Measurements from ENCODE around the gene TSPAN31. TPM values are rescaled to one million over a fixed set of nuclear protein-coding genes. Genes with fewer than 3 reads are reported as not detected.

Gene TSPAN31
- total RNA-seq, 1 donor from 2014 or later, result 45.6 TPM

DNA sequence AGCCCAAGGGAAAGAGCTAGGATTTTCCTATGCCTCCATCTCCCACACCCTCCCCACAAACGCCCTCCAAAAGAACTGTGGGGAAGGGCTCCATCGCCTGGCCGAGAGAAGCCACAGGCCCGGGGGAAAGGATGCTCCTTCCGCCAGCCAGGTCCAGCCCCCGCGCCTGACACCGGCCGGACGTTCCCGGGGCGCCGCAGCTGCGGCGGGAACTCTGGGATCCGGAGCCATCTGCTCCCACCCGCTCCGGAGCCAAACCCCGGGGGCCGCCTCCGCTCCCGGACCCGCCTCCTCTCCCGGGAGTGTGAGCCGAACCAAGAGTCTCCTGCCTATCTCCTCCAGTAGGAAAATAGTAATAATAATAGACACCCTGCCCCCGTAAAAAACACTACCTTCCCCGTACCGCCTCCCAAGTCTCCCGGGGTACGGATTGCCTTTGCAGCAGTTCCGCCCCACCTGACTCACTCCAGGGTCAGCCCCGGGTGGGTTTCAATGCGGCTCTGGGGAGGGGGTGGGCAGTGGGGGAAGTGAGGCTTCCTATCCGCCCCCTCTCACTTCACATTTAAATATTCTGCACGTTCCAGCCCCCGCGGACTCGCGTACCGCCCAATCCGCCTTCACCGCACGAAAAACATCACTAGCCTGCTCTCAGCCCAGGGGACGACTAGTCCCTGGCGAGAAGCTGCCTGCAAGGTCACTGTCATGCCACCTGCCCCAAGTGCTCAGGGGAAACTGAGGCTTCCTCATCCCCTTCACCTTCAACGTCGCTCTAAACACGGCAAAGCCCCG lies 8.7 kb upstream of the TSPAN31 start:
- DNase-seq (ENCODE audit: low spot score), result no peak

GRCh38 chr12:57736741-57737466 lies 7.9 kb upstream of the TSPAN31 start:
- DNase-seq (ENCODE audit: low spot score), result no peak

GRCh38 chr12:57737467-57738460 lies 7.1 kb upstream of the TSPAN31 start:
- no peak for DNase-seq (ENCODE audit: low spot score)

GRCh38 chr12:57738661-57739237 lies 6.1 kb upstream of the TSPAN31 start, which contains the start of gene AGAP2:
Gene AGAP2 (minus strand): TSS chr12:57738742. CDS start chr12:57738246, 496 bp downstream.
- DNase-seq (ENCODE audit: low spot score), result no peak

- no peak for DNase-seq (ENCODE audit: low spot score)
These were observed 5.5 kb upstream of the TSPAN31 start for GRCh38 chr12:57739387-57739786.

DNA sequence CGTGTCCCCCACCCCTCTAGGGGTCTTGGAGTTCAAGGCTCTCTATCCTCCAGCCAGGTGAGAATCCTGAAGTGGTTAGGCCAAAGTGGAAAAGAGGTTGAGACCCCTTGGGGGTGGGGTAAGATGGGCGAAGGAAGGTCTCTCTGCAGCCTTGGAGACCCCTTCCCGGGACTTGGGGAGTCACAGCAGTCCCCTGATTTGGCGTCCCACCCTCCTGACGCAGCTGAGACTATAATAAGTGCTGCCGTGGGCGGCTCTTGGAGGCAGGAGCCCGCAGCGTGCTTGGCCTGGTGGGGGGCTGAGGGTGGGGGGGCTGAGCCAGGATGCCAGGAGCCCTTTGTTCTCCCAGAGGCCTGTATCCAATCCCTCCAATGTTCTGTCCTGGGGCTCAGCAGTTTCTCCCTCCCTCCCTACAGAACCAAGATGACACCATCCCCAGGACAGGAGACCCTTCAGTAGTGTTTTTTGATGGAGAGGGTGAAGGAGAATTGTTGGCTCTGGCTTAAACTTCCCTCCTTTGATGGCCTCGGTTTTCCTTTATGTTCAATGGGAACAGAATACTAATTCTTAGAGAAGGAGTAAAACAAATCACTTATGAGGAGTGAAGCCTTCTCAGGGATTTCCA lies 4.8 kb upstream of the TSPAN31 start:
- DNase-seq (ENCODE audit: low spot score), result no peak

DNA sequence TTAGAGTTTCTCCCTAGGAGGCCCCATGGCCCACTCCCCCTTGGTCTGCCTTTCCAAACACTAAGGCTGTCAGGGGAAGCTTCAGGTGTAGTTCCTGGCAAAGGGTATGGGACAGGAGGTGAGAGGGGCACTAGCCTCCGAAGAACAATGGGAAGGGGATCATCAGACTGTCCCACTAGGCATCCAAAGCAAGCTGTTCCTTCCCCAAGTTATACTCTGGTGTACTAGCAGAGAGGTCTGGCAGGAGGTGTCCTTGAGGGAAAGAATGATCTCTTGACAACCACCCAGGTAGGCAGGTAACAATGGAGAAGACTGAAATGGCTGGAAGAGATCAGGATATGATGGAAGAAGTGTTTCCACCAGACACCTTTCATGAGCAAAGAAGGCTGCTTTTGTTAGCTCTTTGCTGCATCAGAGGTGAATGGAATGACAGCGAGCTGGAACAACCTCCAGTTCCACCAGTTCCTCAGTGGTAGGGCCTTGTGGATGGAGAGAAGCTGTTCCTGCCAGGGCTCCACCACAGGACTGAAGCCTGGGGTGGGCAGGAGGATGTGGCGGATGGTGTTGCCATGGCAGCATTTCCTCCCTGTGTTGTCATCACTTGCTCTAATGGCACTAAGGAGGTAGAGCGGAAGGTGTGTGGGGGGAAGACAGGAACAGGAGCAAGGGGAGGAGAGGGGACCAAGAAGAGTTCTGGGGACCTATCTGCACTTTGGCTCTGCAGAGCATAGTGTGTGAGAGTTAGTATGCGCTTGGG lies 4.0 kb upstream of the TSPAN31 start:
- DNase-seq (ENCODE audit: low spot score), result no peak

DNA sequence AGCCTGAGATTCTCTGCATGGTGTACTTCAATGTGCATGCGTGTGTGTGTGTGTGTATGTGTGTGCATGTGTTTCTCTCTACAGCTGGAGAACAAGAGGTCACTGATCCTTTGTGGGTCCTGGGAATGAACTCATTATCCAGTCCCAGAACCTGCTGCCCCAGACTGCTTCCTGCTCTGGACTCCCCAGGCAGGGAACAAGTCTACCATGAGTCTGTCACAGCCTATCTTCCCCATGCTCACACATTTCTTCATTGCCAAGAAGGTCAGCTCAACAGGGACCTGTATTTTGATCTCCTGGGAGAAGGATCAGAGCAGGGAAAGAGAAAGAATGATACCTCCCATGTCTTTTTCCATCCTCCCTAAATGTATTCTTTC lies 3.4 kb upstream of the TSPAN31 start:
- no peak for DNase-seq (ENCODE audit: low spot score)

GRCh38 chr12:57741844-57742738 lies 2.7 kb upstream of the TSPAN31 start:
- DNase-seq (ENCODE audit: low spot score), result no peak

DNA sequence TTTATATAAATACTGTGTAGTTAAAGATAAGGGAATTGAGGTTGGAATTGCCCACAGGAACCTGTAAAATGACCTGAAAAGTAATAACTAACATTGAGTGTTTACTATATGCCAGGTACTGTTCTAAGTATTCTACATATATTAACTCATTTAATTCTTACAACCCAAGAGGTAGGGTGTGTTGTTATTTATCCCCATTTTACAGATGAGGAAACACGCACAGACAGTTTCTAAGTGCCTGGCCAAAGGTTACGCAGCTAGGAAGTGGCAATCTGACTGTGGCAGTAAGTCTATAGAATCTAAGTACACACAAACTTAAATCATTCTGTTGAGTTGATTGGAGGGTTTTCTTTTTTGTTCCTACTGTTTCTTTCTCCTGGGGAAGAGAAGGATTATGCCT lies 1.1 kb upstream of the TSPAN31 start:
- DNase-seq (ENCODE audit: low spot score), result no peak

DNA sequence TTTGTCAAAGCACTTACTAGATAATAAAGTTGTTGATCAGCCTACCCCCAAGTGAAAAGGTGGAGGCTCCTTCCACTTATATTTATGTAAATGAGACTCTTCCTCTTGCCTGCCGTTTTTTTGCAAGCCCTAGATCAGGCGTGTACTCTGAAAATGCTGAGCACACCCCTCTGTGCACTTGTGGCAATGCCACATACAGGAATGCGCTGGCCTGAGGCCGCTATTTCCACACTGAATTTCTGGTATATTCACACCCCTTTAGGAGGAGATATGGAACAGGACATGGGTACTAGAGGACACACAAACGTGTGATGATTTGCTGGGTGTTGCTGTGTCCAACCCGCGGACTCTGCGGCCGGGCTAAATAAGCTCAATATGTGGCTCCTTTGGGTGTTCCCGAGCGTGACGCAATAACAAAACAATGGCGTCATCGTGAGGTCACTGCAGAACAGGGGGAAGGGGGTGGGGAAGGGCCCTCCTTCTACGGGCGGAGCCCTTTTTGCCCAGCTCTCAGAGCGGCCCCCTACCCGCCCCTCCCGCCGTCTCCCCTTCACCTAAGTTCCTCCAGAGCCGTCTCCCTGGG lies 554 bp upstream of the TSPAN31 start:
- peak; percentile 80 for DNase-seq (ENCODE audit: low spot score)

DNA sequence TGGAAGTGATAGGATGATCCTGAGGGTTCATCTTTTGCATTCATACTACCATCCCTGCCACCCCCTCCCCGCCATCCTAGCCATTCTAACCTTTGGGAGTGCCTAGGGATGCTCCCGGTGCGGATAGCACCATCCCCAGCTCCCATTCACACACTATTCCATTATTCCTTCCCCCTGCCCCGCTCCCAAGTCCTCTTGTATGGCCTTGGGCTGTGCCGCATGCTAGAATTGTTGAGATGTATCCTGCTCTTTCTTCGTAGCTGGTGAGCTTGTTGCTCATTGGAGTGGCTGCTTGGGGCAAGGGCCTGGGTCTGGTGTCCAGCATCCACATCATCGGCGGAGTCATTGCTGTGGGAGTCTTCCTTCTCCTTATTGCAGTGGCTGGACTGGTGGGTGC lies 644 bp downstream of the TSPAN31 start:
- no peak for DNase-seq (ENCODE audit: low spot score)

DNA sequence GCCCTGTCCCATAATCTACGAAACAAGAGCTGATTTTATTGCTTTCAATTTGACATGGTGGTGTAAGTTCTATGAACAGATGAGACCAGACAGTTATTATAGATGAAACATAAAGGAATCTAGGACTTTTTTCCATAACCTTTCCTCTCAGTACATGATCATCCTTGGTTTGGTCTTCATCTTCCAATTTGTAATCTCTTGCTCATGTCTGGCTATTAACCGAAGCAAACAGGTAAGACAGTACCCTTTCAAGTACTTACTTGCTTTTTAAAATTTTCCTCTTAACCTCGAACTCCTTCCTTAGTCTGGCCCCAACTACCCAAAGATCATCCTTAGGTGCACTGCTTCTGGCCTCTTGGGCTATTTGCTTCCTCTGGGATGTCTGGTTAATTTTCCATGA lies 1.2 kb downstream of the TSPAN31 start:
- DNase-seq (ENCODE audit: low spot score), result no peak

- DNase-seq (ENCODE audit: low spot score), result no peak
These were observed 4.2 kb downstream of the TSPAN31 start for GRCh38 chr12:57749061-57749460.

GRCh38 chr12:57750561-57751431 lies 6.0 kb downstream of the TSPAN31 start:
- no peak for DNase-seq (ENCODE audit: low spot score)

- no peak for DNase-seq (ENCODE audit: low spot score)
These were observed 6.6 kb downstream of the TSPAN31 start for GRCh38 chr12:57751432-57751787.

DNA sequence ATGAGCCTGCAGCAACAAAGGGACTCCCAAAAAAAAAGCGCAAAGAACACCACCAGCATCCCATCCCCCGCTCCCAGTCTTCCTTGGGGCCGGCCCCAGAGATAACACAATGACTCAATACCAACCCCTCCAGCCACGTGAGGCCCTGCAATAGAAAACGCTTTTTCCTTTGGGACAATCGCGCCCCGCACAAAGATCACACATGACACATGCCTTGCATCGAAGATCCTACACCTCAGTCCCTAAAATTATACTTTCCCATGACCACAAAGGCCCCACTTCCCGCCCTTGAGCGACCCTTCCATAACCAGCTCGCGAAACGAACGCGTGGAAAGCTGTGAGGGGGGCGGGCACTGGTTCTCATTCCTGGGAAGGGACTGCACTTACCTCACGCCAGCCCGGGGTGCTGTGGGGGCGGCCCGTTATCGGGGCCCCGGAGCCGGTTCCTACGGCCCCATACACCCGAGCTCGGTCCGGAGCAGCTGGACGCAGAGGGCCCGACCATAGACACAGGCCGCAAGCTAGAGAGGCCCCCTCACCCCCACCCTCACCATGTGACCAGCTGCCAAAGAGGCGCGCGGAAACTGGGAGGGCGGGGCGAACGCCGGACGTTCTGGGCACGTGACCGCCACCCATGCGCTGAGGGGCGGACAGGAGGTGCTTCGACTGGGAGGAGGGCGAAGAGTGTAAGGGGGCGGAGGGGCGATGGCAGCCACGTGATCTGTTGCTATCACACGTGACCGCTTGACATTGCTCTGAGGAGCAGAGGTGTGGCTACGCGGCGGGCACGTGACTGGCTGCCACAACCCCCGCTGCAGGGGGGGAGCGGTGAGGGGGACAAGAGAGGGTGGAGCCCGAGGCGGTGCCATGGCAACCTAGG lies 7.2 kb downstream of the TSPAN31 start, which contains the start of gene CDK4:
CDK4 (minus strand) TSS at position 523 of the 880 bp plus-strand sequence. CDS start 593 bp downstream, outside the sequence.
- DNase-seq (ENCODE audit: low spot score), result peak; percentile 100
